SW480 (cell line): ENCODE measurements around the gene STX8.

ENCODE experiments used
- DNase-seq: peaks from one replicate; pipeline ENCODE4 v3.0.0-alpha.2; 2016; ENCODE audit warnings: low spot score

The STX8 gene

DNA sequence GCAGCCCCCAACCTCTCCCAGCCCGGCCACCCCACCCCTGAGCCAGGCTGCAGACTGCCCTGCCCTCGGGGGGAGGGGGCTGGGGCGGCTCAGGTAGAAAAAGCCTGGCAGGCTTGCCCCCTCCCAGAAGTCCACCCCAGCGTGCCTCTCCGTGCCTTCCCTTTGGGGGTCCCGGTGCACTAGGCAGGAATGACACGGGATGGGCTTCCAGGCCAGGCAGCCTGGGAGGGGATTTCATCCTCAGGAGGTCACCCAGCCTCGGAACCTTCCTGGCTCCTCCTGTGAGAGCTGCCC is 369.3 kb downstream of the STX8 start:
- DNase-seq, result no peak

DNA sequence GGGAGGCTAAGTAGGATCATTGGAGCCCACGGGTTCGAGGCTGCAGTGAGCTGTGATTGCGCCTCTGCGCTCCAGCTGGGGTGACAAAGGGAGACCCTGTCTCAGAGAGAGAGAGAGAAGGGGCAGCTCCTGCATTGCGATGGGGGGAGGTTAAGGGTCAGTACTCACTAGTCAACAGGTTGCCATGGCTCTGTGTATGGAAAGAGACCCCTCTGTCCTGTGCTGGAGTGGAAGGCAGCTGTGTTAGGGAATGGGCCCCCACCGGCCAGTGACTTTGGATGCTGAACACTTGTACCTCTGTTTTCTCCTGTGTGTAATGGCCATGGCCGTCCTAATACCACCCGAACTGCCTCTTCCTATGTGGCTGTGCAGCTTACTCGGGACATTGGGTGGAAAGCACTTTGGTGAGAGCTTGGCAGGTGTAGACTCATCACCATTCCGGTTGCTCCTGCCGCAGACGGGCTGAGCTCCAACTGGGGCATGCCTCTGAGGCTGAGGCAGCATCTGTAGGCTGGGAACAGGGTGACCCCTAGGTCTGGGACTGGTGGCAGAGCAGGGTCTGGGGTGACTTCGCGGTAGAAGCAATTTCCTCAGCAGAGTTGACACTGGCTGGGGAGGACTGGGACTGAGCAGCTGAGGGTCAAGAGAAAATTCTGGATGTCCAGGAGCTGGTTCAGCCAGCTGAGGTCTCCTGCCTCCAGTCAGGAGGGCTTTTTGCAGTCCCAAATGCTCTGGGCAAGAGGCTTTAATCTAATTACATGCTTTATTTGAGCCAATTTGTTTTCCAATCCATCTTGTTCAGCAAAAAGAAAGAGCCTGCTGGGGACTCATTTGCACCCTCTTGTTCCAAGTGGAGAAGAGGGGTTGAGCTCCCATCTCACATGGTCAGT is 369.9 kb downstream of the STX8 start:
- no peak for DNase-seq

DNA sequence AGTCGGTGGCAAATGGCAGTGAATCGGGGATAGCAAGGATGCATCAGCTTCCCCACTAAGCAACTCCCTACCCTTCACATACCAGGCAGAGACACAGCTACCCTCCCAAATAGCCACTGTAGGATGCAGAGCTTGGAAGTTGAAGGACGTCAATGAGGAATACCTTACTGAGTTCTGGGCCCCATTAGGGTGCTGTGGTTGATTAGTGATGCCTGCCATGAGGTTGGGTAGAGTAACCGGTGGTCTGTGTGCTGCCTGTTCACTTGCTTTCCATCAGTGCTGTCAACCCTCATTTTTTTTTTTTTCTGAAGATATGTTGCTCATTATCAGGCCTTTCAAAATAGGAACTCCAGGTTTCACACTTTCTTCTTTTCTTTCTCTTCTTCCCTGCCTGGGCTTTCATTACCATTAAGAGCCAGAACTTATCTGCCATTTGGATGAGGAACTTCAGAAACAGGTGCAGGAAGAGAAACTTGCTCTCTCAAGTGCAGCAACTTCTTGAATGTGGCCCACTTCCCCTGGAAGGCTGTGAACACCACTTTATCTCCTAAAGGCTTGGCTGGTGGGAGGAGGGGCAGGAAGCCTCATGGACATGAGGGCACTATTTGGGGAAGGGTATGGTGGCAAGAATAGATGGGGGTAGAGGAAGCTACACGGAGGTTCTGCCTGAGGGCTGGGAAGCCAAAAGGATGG is 370.8 kb downstream of the STX8 start:
- DNase-seq, result no peak

DNA sequence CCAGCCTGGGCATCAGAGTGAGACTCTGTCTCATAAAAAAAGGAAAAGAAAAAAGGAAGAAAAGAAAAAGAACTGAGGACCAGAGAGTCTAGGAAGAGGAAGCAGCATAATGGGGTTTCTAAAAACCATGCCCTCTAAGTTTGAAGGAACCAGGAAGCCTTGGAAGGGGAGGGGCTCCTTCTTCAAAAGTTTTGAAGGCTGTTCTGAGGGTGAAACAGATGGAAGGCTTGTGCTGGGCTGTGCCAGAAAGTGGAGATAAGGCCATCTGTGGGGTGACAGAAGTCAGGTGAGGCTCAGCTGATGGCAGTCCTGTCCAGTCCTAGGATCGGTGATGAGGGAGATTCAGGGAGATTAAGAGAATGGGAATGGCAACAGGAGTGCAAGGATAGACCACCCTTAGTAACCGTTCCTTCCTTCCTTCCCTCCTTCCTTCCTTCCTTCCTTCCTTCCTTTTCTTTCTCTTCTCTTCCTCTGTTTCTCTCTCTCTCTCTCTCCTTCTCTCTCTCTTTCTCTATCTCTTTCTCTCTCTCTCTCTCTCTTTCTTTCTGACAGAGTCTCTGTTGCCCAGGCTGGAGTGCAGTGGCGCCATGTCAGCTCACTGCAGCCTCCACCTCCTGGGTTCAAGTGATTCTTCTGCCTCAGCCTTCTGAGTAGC is 371.7 kb downstream of the STX8 start:
- no peak for DNase-seq

DNA sequence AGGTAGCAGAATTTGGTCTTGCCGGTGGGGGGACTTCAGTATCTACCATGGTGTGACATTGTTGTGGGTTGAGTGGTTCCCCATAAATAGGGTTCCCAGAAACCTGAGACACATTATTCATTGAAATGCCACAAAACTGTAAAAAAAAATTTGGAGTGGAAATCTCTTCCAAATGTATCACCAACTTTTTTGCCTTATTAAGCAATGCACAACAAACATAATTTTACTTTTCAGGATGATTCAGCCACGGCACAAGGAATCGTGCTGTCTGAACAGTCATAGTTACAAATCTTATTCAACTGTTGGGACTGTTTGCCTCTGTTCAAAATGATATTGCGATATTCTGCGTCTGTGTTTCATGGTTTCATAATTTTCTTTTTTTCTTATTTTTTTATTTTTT is 373.1 kb downstream of the STX8 start:
- no peak for DNase-seq

DNA sequence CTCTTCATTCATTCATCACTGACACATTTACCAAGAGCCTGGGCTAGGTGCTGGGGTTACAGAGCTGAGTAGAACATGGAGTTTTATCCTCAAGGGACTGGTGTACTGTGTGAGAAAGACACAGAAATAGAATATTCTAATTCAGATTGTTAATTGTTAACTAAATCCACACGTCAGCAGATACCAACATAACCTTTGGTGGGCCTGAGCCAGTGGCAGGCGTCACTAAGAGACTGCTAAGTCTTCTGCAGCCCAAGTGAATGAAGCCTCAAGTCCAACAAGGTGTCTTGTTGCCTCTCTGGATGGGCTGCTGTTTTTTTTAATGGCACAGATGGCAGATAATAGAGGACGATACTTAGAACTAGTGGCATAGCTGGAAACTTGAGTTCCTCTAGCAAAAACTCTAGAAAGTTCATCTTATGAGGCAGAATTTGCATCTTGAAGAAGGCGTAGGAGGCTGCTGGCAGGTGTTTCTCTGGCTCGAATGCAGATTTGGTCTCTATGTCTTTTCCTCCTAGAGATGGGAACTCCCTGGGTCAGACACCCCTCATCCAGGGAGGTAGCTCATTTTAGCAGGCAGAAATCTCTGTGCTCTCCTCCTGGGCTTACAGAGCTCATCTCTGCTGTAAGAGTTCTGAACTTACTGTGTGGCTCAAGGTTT is 374.8 kb downstream of the STX8 start:
- DNase-seq, result no peak
